Measurements from ENCODE around the gene CX3CL1. TPM values are rescaled to one million over a fixed set of nuclear protein-coding genes. Genes with fewer than 3 reads are reported as not detected.

CX3CL1 gene
- polyA plus RNA-seq, 1 donor from 2014 or later: 4.9 TPM

DNA sequence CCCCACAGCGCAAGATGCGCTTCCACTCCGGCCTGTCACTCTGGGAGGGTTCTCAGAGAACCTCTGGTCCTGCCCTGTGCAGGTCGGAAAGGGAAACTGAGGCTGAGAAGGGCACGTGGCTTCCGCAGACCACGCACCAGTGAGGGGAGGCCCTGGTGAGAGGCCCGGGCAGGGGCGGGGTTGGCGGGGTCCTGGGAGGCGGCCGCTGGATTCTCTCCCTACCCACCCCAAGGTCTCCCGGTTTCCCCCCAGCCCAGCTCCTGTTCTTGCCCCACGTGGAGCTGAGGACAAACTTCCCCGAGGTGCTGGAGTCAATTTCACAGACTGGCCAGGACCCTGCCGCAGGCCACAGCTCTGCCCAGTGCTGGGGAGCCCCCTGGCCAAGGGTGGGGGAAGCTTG, 43.8 kb downstream of the CX3CL1 start:
- no peak for TF ChIP-seq POLR2AphosphoS5 (IDR thresholded peaks at IDR 0.05)
- TF ChIP-seq EZH2 (IDR thresholded peaks at IDR 0.05; ENCODE audit: borderline replicate concordance, insufficient read depth, low read length, poor library complexity, severe bottlenecking): no peak
- TF ChIP-seq TAF1 (IDR thresholded peaks at IDR 0.05; ENCODE audit: low read depth): no peak
- TF ChIP-seq, protein P1, sequence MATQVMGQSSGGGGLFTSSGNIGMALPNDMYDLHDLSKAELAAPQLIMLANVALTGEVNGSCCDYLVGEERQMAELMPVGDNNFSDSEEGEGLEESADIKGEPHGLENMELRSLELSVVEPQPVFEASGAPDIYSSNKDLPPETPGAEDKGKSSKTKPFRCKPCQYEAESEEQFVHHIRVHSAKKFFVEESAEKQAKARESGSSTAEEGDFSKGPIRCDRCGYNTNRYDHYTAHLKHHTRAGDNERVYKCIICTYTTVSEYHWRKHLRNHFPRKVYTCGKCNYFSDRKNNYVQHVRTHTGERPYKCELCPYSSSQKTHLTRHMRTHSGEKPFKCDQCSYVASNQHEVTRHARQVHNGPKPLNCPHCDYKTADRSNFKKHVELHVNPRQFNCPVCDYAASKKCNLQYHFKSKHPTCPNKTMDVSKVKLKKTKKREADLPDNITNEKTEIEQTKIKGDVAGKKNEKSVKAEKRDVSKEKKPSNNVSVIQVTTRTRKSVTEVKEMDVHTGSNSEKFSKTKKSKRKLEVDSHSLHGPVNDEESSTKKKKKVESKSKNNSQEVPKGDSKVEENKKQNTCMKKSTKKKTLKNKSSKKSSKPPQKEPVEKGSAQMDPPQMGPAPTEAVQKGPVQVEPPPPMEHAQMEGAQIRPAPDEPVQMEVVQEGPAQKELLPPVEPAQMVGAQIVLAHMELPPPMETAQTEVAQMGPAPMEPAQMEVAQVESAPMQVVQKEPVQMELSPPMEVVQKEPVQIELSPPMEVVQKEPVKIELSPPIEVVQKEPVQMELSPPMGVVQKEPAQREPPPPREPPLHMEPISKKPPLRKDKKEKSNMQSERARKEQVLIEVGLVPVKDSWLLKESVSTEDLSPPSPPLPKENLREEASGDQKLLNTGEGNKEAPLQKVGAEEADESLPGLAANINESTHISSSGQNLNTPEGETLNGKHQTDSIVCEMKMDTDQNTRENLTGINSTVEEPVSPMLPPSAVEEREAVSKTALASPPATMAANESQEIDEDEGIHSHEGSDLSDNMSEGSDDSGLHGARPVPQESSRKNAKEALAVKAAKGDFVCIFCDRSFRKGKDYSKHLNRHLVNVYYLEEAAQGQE (IDR thresholded peaks at IDR 0.05; ENCODE audit: borderline replicate concordance): no peak
- TF ChIP-seq EP300 (conservative IDR thresholded peaks at IDR 0.05; ENCODE audit: poor library complexity, severe bottlenecking): no peak
- TF ChIP-seq MXI1 (conservative IDR thresholded peaks at IDR 0.05; ENCODE audit: poor library complexity, severe bottlenecking): no peak
- no peak for TF ChIP-seq SMC3 (conservative IDR thresholded peaks at IDR 0.05; ENCODE audit: poor library complexity)
- TF ChIP-seq, protein P2, sequence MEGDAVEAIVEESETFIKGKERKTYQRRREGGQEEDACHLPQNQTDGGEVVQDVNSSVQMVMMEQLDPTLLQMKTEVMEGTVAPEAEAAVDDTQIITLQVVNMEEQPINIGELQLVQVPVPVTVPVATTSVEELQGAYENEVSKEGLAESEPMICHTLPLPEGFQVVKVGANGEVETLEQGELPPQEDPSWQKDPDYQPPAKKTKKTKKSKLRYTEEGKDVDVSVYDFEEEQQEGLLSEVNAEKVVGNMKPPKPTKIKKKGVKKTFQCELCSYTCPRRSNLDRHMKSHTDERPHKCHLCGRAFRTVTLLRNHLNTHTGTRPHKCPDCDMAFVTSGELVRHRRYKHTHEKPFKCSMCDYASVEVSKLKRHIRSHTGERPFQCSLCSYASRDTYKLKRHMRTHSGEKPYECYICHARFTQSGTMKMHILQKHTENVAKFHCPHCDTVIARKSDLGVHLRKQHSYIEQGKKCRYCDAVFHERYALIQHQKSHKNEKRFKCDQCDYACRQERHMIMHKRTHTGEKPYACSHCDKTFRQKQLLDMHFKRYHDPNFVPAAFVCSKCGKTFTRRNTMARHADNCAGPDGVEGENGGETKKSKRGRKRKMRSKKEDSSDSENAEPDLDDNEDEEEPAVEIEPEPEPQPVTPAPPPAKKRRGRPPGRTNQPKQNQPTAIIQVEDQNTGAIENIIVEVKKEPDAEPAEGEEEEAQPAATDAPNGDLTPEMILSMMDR (IDR thresholded peaks at IDR 0.05; ENCODE audit: poor library complexity, severe bottlenecking): no peak
- no peak for TF ChIP-seq RAD21 (conservative IDR thresholded peaks at IDR 0.05)
- H3K4me3 ChIP-seq (ENCODE audit: low read length): no peak overlapping the region
- no peaks in the 10 kb centered on the region for H4K20me1 ChIP-seq (ENCODE audit: insufficient read depth)
- no peaks in the 10 kb centered on the region for H3F3A ChIP-seq (ENCODE audit: insufficient read depth, low read length, poor library complexity, severe bottlenecking)
- H3K9me3 ChIP-seq (ENCODE audit: low read length): no peaks in the 10 kb centered on the region
- H3K4me2 ChIP-seq (ENCODE audit: low read length): no peak overlapping the region
- H3K9ac ChIP-seq (ENCODE audit: low read length): peak overlapping the region; percentile 58
- H3K27me3 ChIP-seq (ENCODE audit: insufficient read depth, low read depth, low read length): no peaks in the 10 kb centered on the region
- no peaks in the 10 kb centered on the region for H3K36me3 ChIP-seq (ENCODE audit: insufficient read depth, low read length)
- H3K79me2 ChIP-seq (replicated peaks; ENCODE audit: insufficient read depth, low read length): no peaks in the 10 kb centered on the region
- peak overlapping the region; percentile 71 for H2AFZ ChIP-seq (ENCODE audit: low read depth, low read length)
- H3K27ac ChIP-seq (ENCODE audit: low read length): no peak overlapping the region
- H3K9me2 ChIP-seq (ENCODE audit: insufficient read depth, low read length): no peaks in the 10 kb centered on the region

DNA sequence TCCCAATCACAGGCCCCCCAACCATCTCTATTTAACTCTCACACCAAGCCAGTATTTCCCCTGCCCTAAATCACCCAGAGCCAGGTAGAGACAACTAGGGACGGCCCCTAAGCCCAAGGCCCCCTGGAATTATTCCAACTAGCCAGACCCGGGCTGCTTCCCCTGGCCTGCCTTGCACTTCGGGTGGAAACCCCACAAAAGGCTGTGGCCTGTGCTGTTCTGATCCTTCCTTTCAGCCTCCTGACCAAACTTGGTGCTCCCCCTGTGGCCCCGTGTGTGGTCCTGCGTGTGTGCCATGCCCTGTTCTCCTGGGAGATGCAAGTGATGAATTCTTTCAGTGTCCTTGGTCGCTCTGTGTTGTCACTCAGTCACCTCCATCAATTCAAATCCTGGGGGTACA, 47.2 kb downstream of the CX3CL1 start:
- no peaks in the 10 kb centered on the region for H3K79me2 ChIP-seq (replicated peaks; ENCODE audit: insufficient read depth, low read length)
- no peaks in the 10 kb centered on the region for H3K9me2 ChIP-seq (ENCODE audit: insufficient read depth, low read length)
- no peak overlapping the region for H3K9ac ChIP-seq (ENCODE audit: low read length)
- no peaks in the 10 kb centered on the region for H3K9me3 ChIP-seq (ENCODE audit: low read length)
- no peak overlapping the region for H3K4me3 ChIP-seq (ENCODE audit: low read length)
- no peak overlapping the region for H3K27ac ChIP-seq (ENCODE audit: low read length)
- H3K4me2 ChIP-seq (ENCODE audit: low read length): no peak overlapping the region
- H3K27me3 ChIP-seq (ENCODE audit: insufficient read depth, low read depth, low read length): no peaks in the 10 kb centered on the region
- H3K36me3 ChIP-seq (ENCODE audit: insufficient read depth, low read length): no peaks in the 10 kb centered on the region
- H3F3A ChIP-seq (ENCODE audit: insufficient read depth, low read length, poor library complexity, severe bottlenecking): no peaks in the 10 kb centered on the region
- TF ChIP-seq EP300 (conservative IDR thresholded peaks at IDR 0.05; ENCODE audit: poor library complexity, severe bottlenecking) (no peak), SMC3 (conservative IDR thresholded peaks at IDR 0.05; ENCODE audit: poor library complexity) (no peak), RAD21 (conservative IDR thresholded peaks at IDR 0.05) (no peak), TAF1 (IDR thresholded peaks at IDR 0.05; ENCODE audit: low read depth) (no peak), EZH2 (IDR thresholded peaks at IDR 0.05; ENCODE audit: borderline replicate concordance, insufficient read depth, low read length, poor library complexity, severe bottlenecking) (no peak), POLR2AphosphoS5 (IDR thresholded peaks at IDR 0.05) (no peak), MXI1 (conservative IDR thresholded peaks at IDR 0.05; ENCODE audit: poor library complexity, severe bottlenecking) (no peak)
- TF ChIP-seq, protein P1 (IDR thresholded peaks at IDR 0.05; ENCODE audit: borderline replicate concordance): no peak
- TF ChIP-seq, protein P2 (IDR thresholded peaks at IDR 0.05; ENCODE audit: poor library complexity, severe bottlenecking): no peak
- no peak overlapping the region for H2AFZ ChIP-seq (ENCODE audit: low read depth, low read length)
- no peaks in the 10 kb centered on the region for H4K20me1 ChIP-seq (ENCODE audit: insufficient read depth)

All from neural cell (in vitro differentiated cells).